K562 (cell line): ENCODE measurements around the gene EPS8L1. TPM values are rescaled to one million over a fixed set of nuclear protein-coding genes. Genes with fewer than 3 reads are reported as not detected.

Experiments used
- ATAC-seq: fragments of 200-7000 bp; cut with Tn5 transposase; 3 replicates; pipeline ENCODE4 v1.9.1; 2020; ENCODE audit warnings: moderate library complexity
- BruUV-seq: library from RNA; stranded (reverse); fragments of 400-500 nt; replicated peaks from 2 replicates; lab custom pipeline; 2021; lab: Mats Ljungman, UMichigan
- CTCF ChIA-PET: fragments of 300-600 bp; formaldehyde crosslinking; extraction: SDS; loops from one replicate; lab custom pipeline; 2021; ENCODE audit warnings: low intra/inter-chr PET ratio; lab: Yijun Ruan, JAX
- POLR2A ChIA-PET: fragments of 300-600, 350-650 bp; sonication (Branson Sonifier 250); formaldehyde crosslinking; extraction: SDS; loops from one replicate; lab custom pipeline; 2021; ENCODE audit warnings: antibody characterized with exemption, inconsistent platforms; lab: Yijun Ruan, JAX
- DNase-seq, 4 experiments: peaks; one replicate each; pipeline versions ENCODE4 v3.0.0 to v3.0.0-alpha.2; 2011 to 2018; ENCODE audit warnings: low spot score in 3 of 4, mixed read lengths in 3 of 4; ENCODE audit errors: extremely low read depth in 1 of 4
- FAIRE-seq: peaks from 2 replicates; lab custom pipeline; 2011; peaks lifted over from hg19 to GRCh38; lab: Jason Lieb, UNC
- H2AFZ ChIP-seq: 2 replicates; pipeline ENCODE4 v1.6.0; 2011; ENCODE audit warnings: low read depth, low read length, control low read depth, inconsistent platforms
- H3K27ac ChIP-seq: fragments of 200-600 bp; 3 replicates; pipeline ENCODE4 v1.8.0; 2011; ENCODE audit warnings: low read depth, mild to moderate bottlenecking, control low read depth, inconsistent platforms, low read length, moderate library complexity, mixed read lengths; ENCODE audit errors: extremely low read depth
- H3K27me3 ChIP-seq, 2 experiments: fragments of 300-600 bp in 1 of 2; 2 replicates in 1 of 2; 3 replicates in 1 of 2; pipeline versions ENCODE4 v1.6.0 to v1.8.0; 2011; ENCODE audit warnings: inconsistent platforms in 2 of 2, low read length in 2 of 2, mild to moderate bottlenecking in 1 of 2, mixed read lengths in 1 of 2, moderate library complexity in 1 of 2; ENCODE audit not compliant: control insufficient read depth in 2 of 2, insufficient read depth in 2 of 2
- H3K36me3 ChIP-seq: fragments of 300-600 bp; 3 replicates; pipeline ENCODE4 v1.8.0; 2011; ENCODE audit warnings: mild to moderate bottlenecking, low read length, inconsistent platforms; ENCODE audit not compliant: control insufficient read depth, insufficient read depth
- H3K4me1 ChIP-seq, 2 experiments: fragments of 200-600 bp in 1 of 2; replicated peaks in 1 of 2; 2 replicates in 1 of 2; 3 replicates in 1 of 2; pipeline versions ENCODE4 v1.5.1 to v1.8.0; 2011; ENCODE audit warnings: inconsistent platforms in 2 of 2, low read length in 2 of 2, mild to moderate bottlenecking in 1 of 2, mixed read lengths in 1 of 2, moderate library complexity in 1 of 2; ENCODE audit not compliant: control insufficient read depth in 2 of 2, insufficient read depth in 2 of 2
- H3K4me2 ChIP-seq: 2 replicates; pipeline ENCODE4 v1.6.1; 2011; ENCODE audit warnings: low read length, control low read depth, inconsistent platforms, mixed read lengths; ENCODE audit not compliant: insufficient read depth
- H3K4me3 ChIP-seq: fragments of 200-600 bp; sonication (generic), shearing (Covaris generic); 2 replicates; pipeline ENCODE4 v1.5.1; 2016; ENCODE audit warnings: control low read depth, inconsistent platforms
- H3K79me2 ChIP-seq: fragments of 200-600 bp; 3 replicates; pipeline ENCODE4 v1.8.0; 2011; ENCODE audit warnings: low read length, inconsistent platforms; ENCODE audit not compliant: control insufficient read depth, insufficient read depth
- H3K9ac ChIP-seq, 2 experiments: 2 replicates each; pipeline versions ENCODE4 v1.6.0 to v1.6.1; 2011; ENCODE audit warnings: low read depth in 2 of 2, low read length in 2 of 2, control low read depth in 1 of 2, inconsistent platforms in 1 of 2, mild to moderate bottlenecking in 1 of 2, mixed read lengths in 1 of 2; ENCODE audit not compliant: insufficient read depth in 1 of 2
- H3K9me1 ChIP-seq: one replicate; pipeline ENCODE4 v1.6.0; 2011; ENCODE audit warnings: inconsistent platforms, mild to moderate bottlenecking, low read length, moderate library complexity; ENCODE audit not compliant: control insufficient read depth, insufficient read depth
- H3K9me3 ChIP-seq: replicated peaks from 2 replicates; pipeline ENCODE4 v1.5.1; 2011; ENCODE audit warnings: low read depth, low read length, inconsistent platforms; ENCODE audit not compliant: control insufficient read depth, insufficient read depth
- H4K20me1 ChIP-seq: replicated peaks from 2 replicates; pipeline ENCODE4 v1.6.1; 2011; ENCODE audit warnings: low read length, inconsistent platforms, mixed read lengths; ENCODE audit not compliant: control insufficient read depth, insufficient read depth
- POLR2A ChIP-seq: fragments of 450-650 bp; conservative IDR thresholded peaks from 2 replicates; pipeline ENCODE4 v1.6.1; 2016
- POLR2G ChIP-seq: fragments of 200-400 bp; formaldehyde crosslinking; IDR thresholded peaks from 2 replicates; pipeline ENCODE4 v1.6.1; 2017; ENCODE audit warnings: low read depth, mild to moderate bottlenecking, antibody characterized with exemption, low read length, moderate library complexity
- RBFOX2 ChIP-seq: fragments of 200-400 bp; formaldehyde crosslinking; IDR thresholded peaks from 2 replicates; pipeline ENCODE4 v1.6.1; 2017; ENCODE audit warnings: low read depth, mild to moderate bottlenecking, low read length, moderate library complexity
- RBM22 ChIP-seq: fragments of 200-400 bp; formaldehyde crosslinking; IDR thresholded peaks from 2 replicates; pipeline ENCODE4 v1.6.1; 2018; ENCODE audit warnings: low read length, low read depth; ENCODE audit not compliant: poor library complexity, severe bottlenecking
- U2AF2 ChIP-seq: fragments of 200-400 bp; formaldehyde crosslinking; optimal IDR thresholded peaks from 2 replicates; pipeline ENCODE3; 2017; ENCODE audit warnings: low read depth, mild to moderate bottlenecking, low read length
- ZBTB33 ChIP-seq: sonication (generic); formaldehyde crosslinking; IDR thresholded peaks from 2 replicates; pipeline ENCODE4 v1.8.1; 2023; ENCODE audit warnings: mild to moderate bottlenecking, missing genetic modification reagents
- ZNF41 ChIP-seq: fragments of 250-450 bp; sonication (Bioruptor Pico); conservative IDR thresholded peaks from 2 replicates; pipeline ENCODE4 v1.4.0; 2020; ENCODE audit warnings: mild to moderate bottlenecking
- WGBS: fragments of 100-300 bp; shearing (Covaris generic); methylation state at CpG from one replicate; pipeline ENCODE4 v1.1.6; 2016; ENCODE audit warnings: low coverage, mixed read lengths; ENCODE audit not compliant: insufficient coverage; ENCODE audit errors: missing lambda C conversion rate; 5-methylcytosine and 5-hydroxymethylcytosine counted together
- in situ Hi-C: fragments of 300-500 bp; cut with MboI; formaldehyde crosslinking; loops from 4 replicates; pipeline ENCODE4 v1.15.0; 2018; ENCODE audit warnings: inconsistent platforms, mixed read lengths
- intact Hi-C: fragments of 100-400 bp; cut with micrococcal nuclease; formaldehyde crosslinking; loops from 2 replicates; pipeline ENCODE4 v1.14.2; 2022
- polyA plus RNA-seq, 8 experiments: library from polyadenylated mRNA; depleted of rRNA in 4 of 8; stranded (reverse) in 5 of 8; unstranded in 3 of 8; fragments of >200 nt; fragmentation: Nextera tagmentation in 2 of 8; fragmentation: Illumina TruSeq in 1 of 8; extraction: Ambion mirVana in 2 of 8; extraction: Trizol in 1 of 8; gene quantifications; 2 replicates each; pipeline versions ENCODE4 v1.2.1 to v1.2.3, GENCODE V29; 2011 to 2014; ENCODE audit warnings: inconsistent platforms in 1 of 8, missing spikeins in 1 of 8
- total RNA-seq, 7 experiments: library from RNA; depleted of rRNA in 6 of 7; stranded (reverse); fragments of >200 nt in 6 of 7; fragmentation: Illumina TruSeq in 2 of 7; extraction: Trizol in 2 of 7; gene quantifications; 2 replicates each; pipeline versions ENCODE4 v1.2.1 to v1.2.3, GENCODE V29; 2011 to 2021; ENCODE audit warnings: low replicate concordance in 1 of 7

Gene EPS8L1
- total and polyA plus RNA-seq, 9 of the 15 experiments (the other 6 are each of a cell fraction or from before 2014, with no cell fraction given): 0.35 to 22.1 (median 11.9) TPM

DNA sequence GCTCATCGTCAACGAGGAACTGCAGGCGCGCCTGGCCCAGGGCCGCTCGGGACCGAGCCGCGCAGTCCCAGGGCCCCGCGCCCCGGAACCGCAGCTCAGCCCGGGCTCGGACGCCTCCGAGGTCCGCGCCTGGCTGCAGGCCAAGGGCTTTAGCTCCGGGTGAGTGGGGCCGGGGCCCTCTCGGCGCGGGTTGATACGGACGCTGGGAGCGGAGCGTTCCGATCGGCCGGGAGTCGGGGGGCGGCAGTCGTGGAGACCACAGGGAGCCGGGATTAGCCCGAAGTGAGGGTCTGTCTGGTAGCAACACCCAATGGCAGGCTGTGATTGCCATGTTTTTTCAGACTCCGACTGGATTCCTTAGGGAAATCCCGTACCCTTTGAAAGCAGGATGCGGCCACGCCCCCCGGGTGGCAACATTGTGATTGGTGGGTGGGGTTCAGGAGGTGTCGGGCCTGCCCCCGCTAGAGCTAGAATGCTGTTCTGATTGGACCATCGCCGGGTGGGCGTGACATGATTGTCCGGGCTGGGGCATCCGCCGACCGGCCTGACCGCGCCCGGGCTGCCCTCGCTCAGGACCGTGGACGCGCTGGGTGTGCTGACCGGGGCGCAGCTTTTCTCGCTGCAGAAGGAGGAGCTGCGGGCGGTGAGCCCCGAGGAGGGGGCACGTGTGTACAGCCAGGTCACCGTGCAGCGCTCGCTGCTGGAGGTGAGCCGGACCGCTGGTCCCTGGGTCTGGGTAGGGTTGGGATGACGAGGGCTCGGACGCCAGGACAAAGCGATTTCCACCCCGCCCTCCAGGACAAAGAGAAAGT lies 11.3 kb downstream of the EPS8L1 start:
- H3K27ac ChIP-seq: no peak overlapping the region
- H3K9me3 ChIP-seq: no peaks in the 10 kb centered on the region
- no peak overlapping the region for H3K9ac ChIP-seq
- no peak overlapping the region for H3K4me2 ChIP-seq
- POLR2A ChIA-PET: interaction anchor here (0.8 to 2.0 kb wide), 4 partner anchors 31 to 331 kb away, joined by 3 to 5 read pairs (median 4); partner anchors contain the start of genes PPP1R12C and UBE2S
- peaks cover 0 to 56% of the 10 kb centered on the region in 2 experiments; a peak in 3 of 5 replicates for H3K4me1 ChIP-seq
- H3K9me1 ChIP-seq: no peaks in the 10 kb centered on the region
- H3K79me2 ChIP-seq: no peaks in the 10 kb centered on the region
- no peak overlapping the region for H2AFZ ChIP-seq
- DNase-seq (peak in 1 of 4 experiments; percentile 26), FAIRE-seq (no peak)
- WGBS: 94% methylated on average over 35 of the region's 74 CpGs
- peaks cover 38% of the 10 kb centered on the region; the same call in 2 of the 3 replicates for H3K36me3 ChIP-seq
- in situ Hi-C loops: no loop called here
- H4K20me1 ChIP-seq: peaks cover 4% of the 10 kb centered on the region; the same call in 1 of the 2 replicates
- CTCF ChIA-PET: no interaction called here
- TF ChIP-seq POLR2G (peak; percentile 70), RBFOX2 (0 out of 2 replicates have a peak, but pooled peaks have one; percentile 42), ZBTB33 (peak; percentile 40; the same call in 1 of the 2 replicates), RBM22 (peak; percentile 0), POLR2A (0 out of 2 replicates have a peak, but pooled peaks have one; percentile 19), ZNF41 (CRISPR knock-in tag) (no peak), U2AF2 (no peak)
- TF ChIP-seq, all 486 proteins: peak for 5
- intact Hi-C loops: loop anchor here (10.0 kb wide), 1 partner anchor 328 kb away; no protein-coding TSS in a partner anchor
- Histone ChIP-seq H3K4me3 (no peak overlapping the region), H3K27me3 (no peaks in the 10 kb centered on the region)
- no TSS peak for BruUV-seq
- no peak for ATAC-seq
